Uterus (tissue), 2 donors: ENCODE results near the gene RAD51B.

Experiments
- CTCF ChIP-seq, 4 experiments: fragments of 200-600 bp in 2 of 4; fragments of 450-650 bp in 2 of 4; sonication (generic) in 2 of 4; IDR thresholded peaks; one replicate each; pipeline ENCODE4 v1.5.1; 2016 to 2019; ENCODE audit warnings: antibody characterized with exemption in 4 of 4, mild to moderate bottlenecking in 2 of 4, moderate library complexity in 1 of 4
- POLR2A ChIP-seq, 2 donors: fragments of 450-650 bp; IDR thresholded peaks; one replicate each; pipeline ENCODE4 v1.6.1; 2016; ENCODE audit warnings: antibody characterized with exemption in 2 of 2, mild to moderate bottlenecking in 1 of 2, moderate library complexity in 1 of 2

- no peak for TF ChIP-seq CTCF (IDR thresholded peaks at IDR 0.05)
- TF ChIP-seq POLR2A (IDR thresholded peaks at IDR 0.05): no peak
Measured at GRCh38 chr14:68748691-68749090, 929.1 kb downstream of the RAD51B start.
